ENCODE data around the gene RIMKLB.

- TF ChIP-seq POLR2A (IDR thresholded peaks at IDR 0.05; ENCODE audit: low read depth) (no peak), CTCF (IDR thresholded peaks at IDR 0.05) (no peak), EP300 (IDR thresholded peaks at IDR 0.05) (no peak)
Measured at GRCh38 chr12:8678661-8679111, 19.1 kb upstream of the RIMKLB start.
